Lung (tissue), 12 donors: Measurements from ENCODE around the gene SMIM41. TPM values are rescaled to one million over a fixed set of nuclear protein-coding genes. Genes with fewer than 3 reads are reported as not detected.

Source experiments
- ATAC-seq: fragments of 200-7000 bp; cut with Tn5 transposase; one replicate; pipeline ENCODE4 v1.9.1; 2020; ENCODE audit warnings: moderate number of reproducible peaks; ENCODE audit not compliant: insufficient read depth, low FRiP score
- DNase-seq, 3 donors: peaks; one replicate each; pipeline ENCODE4 v3.0.0-alpha.2; 2013 to 2017
- H3K27ac ChIP-seq, 2 donors: one replicate each; pipeline ENCODE4 v1.5.1; 2013; ENCODE audit warnings: mild to moderate bottlenecking in 2 of 2, moderate library complexity in 2 of 2, control low read depth in 1 of 2, inconsistent platforms in 1 of 2, low read depth in 1 of 2, low read length in 1 of 2
- H3K27me3 ChIP-seq, 3 donors: one replicate each; pipeline ENCODE4 v1.5.1; 2013; ENCODE audit warnings: low read length in 2 of 3; ENCODE audit not compliant: control insufficient read depth in 3 of 3, insufficient read depth in 3 of 3
- H3K36me3 ChIP-seq, 4 donors: one replicate each; pipeline ENCODE4 v1.5.1; 2013; ENCODE audit warnings: low read length in 4 of 4, mild to moderate bottlenecking in 1 of 4, moderate library complexity in 1 of 4; ENCODE audit not compliant: control insufficient read depth in 4 of 4, insufficient read depth in 4 of 4
- H3K4me1 ChIP-seq, 5 donors: one replicate each; pipeline ENCODE4 v1.5.1; 2013; ENCODE audit warnings: low read length in 5 of 5, mild to moderate bottlenecking in 2 of 5, moderate library complexity in 1 of 5; ENCODE audit not compliant: control insufficient read depth in 5 of 5, insufficient read depth in 5 of 5
- H3K4me3 ChIP-seq: one replicate; pipeline ENCODE4 v1.5.1; 2013; ENCODE audit warnings: mild to moderate bottlenecking, control low read depth, moderate library complexity
- H3K9ac ChIP-seq, 2 donors: one replicate each; pipeline ENCODE4 v1.5.1; 2013; ENCODE audit warnings: low read length in 2 of 2, control low read depth in 1 of 2; ENCODE audit not compliant: insufficient read depth in 1 of 2
- H3K9me3 ChIP-seq, 4 donors: one replicate each; pipeline ENCODE4 v1.5.1; 2013; ENCODE audit warnings: low read length in 3 of 4, mild to moderate bottlenecking in 1 of 4, moderate library complexity in 1 of 4; ENCODE audit not compliant: control insufficient read depth in 4 of 4, insufficient read depth in 3 of 4
- WGBS, 2 donors: extraction: QIAGEN DNeasy Blood & Tissue Kit; methylation state at CpG; one replicate each; pipeline ENCODE4 v1.1.7; 2013; 5-methylcytosine and 5-hydroxymethylcytosine counted together
- polyA plus RNA-seq, 2 donors: library from polyadenylated mRNA; stranded (reverse); fragments of 200-250 nt; gene quantifications; one replicate each; pipeline ENCODE4 v1.2.1, GENCODE V29; 2013
- total RNA-seq, 2 donors: library from RNA; depleted of rRNA in 1 of 2; stranded (reverse); fragments of >200 nt in 1 of 2; gene quantifications; one replicate each; pipeline ENCODE4 v1.2.1, GENCODE V29; 2014 to 2021
- TF ChIP-seq, protein P1 (sequence below): IDR thresholded peaks from 2 replicates; pipeline ENCODE4 v1.5.1; 2012; ENCODE audit warnings: mild to moderate bottlenecking; ENCODE audit errors: control extremely low read depth, extremely low read depth
- donor health status: control.
- donor health status: control.
- donor health status: Bipolar disorder and iron deficiency.
- donor health status: healthy.
- donor health status: DM: yes; HTN: yes; CAD: no.

SMIM41 gene
- total and polyA plus RNA-seq, 4 donors: 1.9 to 7.6 (median 4.3) TPM

DNA sequence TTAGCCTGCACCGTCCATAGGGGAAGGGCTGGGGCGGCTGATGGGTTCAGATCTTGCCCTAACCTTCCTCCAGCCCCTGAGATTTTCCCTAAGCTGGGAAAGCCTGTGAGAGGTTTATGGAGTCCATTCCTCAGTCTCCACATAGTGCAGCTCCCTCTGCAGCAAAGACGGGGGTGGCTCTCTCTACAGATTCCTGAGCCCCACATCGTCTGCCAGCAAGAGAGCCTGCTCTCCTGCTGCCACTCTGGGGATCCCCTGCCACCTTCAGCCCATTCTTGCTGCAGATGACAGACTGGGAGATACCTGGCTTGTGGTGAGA lies 3.1 kb downstream of the SMIM41 start:
- Histone ChIP-seq H3K36me3 (peaks cover 0 to 11% (median 4%) of the 10 kb centered on the region in 4 donors), H3K27me3 (no peaks in the 10 kb centered on the region), H3K4me1 (peaks cover 0 to 47% (median 24%) of the 10 kb centered on the region in 5 donors), H3K4me3 (no peak overlapping the region), H3K9me3 (no peaks in the 10 kb centered on the region), H3K27ac (peak overlapping the region in 1 of 2 donors; percentile 88), H3K9ac (no peak overlapping the region)
- DNase-seq: peak in 1 of 3 donors; percentile 26
- TF ChIP-seq, protein P1, sequence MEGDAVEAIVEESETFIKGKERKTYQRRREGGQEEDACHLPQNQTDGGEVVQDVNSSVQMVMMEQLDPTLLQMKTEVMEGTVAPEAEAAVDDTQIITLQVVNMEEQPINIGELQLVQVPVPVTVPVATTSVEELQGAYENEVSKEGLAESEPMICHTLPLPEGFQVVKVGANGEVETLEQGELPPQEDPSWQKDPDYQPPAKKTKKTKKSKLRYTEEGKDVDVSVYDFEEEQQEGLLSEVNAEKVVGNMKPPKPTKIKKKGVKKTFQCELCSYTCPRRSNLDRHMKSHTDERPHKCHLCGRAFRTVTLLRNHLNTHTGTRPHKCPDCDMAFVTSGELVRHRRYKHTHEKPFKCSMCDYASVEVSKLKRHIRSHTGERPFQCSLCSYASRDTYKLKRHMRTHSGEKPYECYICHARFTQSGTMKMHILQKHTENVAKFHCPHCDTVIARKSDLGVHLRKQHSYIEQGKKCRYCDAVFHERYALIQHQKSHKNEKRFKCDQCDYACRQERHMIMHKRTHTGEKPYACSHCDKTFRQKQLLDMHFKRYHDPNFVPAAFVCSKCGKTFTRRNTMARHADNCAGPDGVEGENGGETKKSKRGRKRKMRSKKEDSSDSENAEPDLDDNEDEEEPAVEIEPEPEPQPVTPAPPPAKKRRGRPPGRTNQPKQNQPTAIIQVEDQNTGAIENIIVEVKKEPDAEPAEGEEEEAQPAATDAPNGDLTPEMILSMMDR: no peak
- 59 to 78% methylated on average over 4 of the region's 4 CpGs for WGBS, 2 donors
- no peak for ATAC-seq

DNA sequence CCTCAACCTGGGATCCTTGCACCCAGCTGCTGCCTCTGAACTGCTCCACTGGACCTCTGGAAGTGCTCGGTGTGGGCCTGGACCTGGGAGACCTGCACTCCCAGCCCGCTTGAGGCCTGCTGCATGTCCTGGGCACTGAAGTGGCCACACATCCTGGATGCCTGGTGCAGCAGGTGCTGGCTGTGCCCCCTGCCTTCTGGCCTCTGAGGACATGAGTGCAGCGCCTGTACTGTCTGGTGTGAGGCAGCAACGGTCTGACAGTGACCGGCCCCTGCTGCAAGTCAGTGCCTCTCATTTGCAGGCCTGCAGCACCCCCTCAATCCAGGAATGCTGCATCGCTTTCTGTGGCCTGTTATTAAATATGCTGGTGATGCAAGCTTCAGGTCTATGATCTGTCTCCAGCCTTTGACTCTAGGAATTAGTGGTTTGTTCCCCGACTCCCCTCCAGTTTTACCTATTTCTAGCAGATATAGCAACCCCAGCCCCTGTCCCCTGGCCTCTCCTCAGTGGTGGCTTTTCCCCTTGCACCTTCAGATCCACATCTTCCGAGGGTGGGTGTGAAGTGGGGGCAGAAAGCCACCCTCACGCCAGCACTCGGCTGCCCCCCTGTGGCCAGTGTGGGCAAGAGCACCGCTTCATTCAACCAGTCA lies 3.6 kb downstream of the SMIM41 start:
- 39 to 43% methylated on average over 11 of the region's 11 CpGs for WGBS, 2 donors
- Histone ChIP-seq H3K9ac (no peak overlapping the region), H3K27ac (peak overlapping the region in 1 of 2 donors; percentile 88), H3K9me3 (no peaks in the 10 kb centered on the region), H3K36me3 (peaks cover 0 to 8% (median 3%) of the 10 kb centered on the region in 4 donors), H3K27me3 (no peaks in the 10 kb centered on the region), H3K4me3 (no peak overlapping the region), H3K4me1 (peaks cover 0 to 47% (median 24%) of the 10 kb centered on the region in 5 donors)
- DNase-seq (peak; percentile 65 to 69 (median 66)), ATAC-seq (no peak)
- TF ChIP-seq, protein P1: peak; percentile 83

DNA sequence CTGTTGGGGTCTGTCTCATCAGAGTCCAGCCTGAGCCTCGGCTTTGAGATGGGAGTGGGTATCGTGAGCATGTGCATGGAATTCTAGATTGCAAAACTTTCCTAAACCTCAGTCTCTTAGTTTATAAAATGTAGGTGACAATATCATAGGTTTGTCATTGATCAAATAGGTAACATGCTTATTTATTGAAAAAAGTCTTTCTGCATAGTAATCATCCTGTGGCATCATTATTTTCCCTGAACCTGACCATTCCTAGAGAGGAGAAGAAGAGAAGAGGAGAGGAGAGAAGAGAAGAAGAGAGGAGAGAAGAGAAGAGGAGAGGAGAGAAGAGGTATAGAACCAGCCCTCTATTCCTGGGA lies 4.1 kb downstream of the SMIM41 start:
- Histone ChIP-seq H3K36me3 (peaks cover 0 to 6% (median 1%) of the 10 kb centered on the region in 4 donors), H3K4me1 (peaks cover 0 to 47% (median 23%) of the 10 kb centered on the region in 5 donors), H3K4me3 (no peak overlapping the region), H3K9me3 (no peaks in the 10 kb centered on the region), H3K9ac (no peak overlapping the region), H3K27me3 (no peaks in the 10 kb centered on the region), H3K27ac (no peak overlapping the region)
- WGBS, 2 donors: 7 to 10% methylated on average over 2 of the region's 2 CpGs
- ATAC-seq (no peak), DNase-seq (no peak)
- TF ChIP-seq, protein P1: no peak
